WTC11 (cell line): ENCODE measurements around the gene MANBA. TPM values are rescaled to one million over a fixed set of nuclear protein-coding genes. Genes with fewer than 3 reads are reported as not detected.

ENCODE experiments used
- ATAC-seq: fragments of 200-7000 bp; cut with Tn5 transposase; 2 replicates; pipeline ENCODE4 v1.10.0; 2021; ENCODE audit warnings: mild to moderate bottlenecking, moderate library complexity
- CTCF ChIA-PET: fragments of 300-600 bp; sonication (Branson Sonifier 250); formaldehyde crosslinking; loops from one replicate; lab custom pipeline; 2021; ENCODE audit warnings: antibody characterized with exemption; lab: Charles Lee
- POLR2A ChIA-PET: fragments of 350-600 bp; sonication (Branson Sonifier 250); formaldehyde crosslinking; loops from one replicate; lab custom pipeline; 2021; ENCODE audit warnings: antibody characterized with exemption; lab: Charles Lee
- DNase-seq: peaks from one replicate; pipeline ENCODE4 v3.0.0; 2021; ENCODE audit warnings: low spot score
- H3K27ac Mint-ChIP-seq: 2 replicates; pipeline ENCODE4 v1.8.0; 2021; ENCODE audit warnings: mixed read lengths
- H3K27me3 Mint-ChIP-seq: 2 replicates; pipeline ENCODE4 v1.8.0; 2021; ENCODE audit warnings: low read depth, mild to moderate bottlenecking, moderate library complexity, mixed read lengths
- H3K36me3 Mint-ChIP-seq: 2 replicates; pipeline ENCODE4 v1.8.0; 2021; ENCODE audit warnings: mixed read lengths
- H3K4me1 Mint-ChIP-seq: 2 replicates; pipeline ENCODE4 v1.8.0; 2022; ENCODE audit warnings: mixed read lengths
- H3K4me3 Mint-ChIP-seq: 2 replicates; pipeline ENCODE4 v1.8.0; 2021; ENCODE audit warnings: mild to moderate bottlenecking, moderate library complexity, mixed read lengths
- H3K9me3 Mint-ChIP-seq: 2 replicates; pipeline ENCODE4 v1.8.0; 2021; ENCODE audit warnings: mixed read lengths
- AFF4 ChIP-seq: sonication (generic); formaldehyde crosslinking; IDR thresholded peaks from 2 replicates; pipeline ENCODE4 v1.8.1; 2023; ENCODE audit warnings: mild to moderate bottlenecking, missing genetic modification reagents, borderline replicate concordance
- ATF1 ChIP-seq: sonication (generic); formaldehyde crosslinking; IDR thresholded peaks from 2 replicates; pipeline ENCODE4 v1.8.1; 2023; ENCODE audit warnings: mild to moderate bottlenecking, moderate library complexity, missing genetic modification reagents
- ATF3 ChIP-seq: sonication (generic); formaldehyde crosslinking; conservative IDR thresholded peaks from 2 replicates; pipeline ENCODE4 v1.8.1; 2022; ENCODE audit warnings: mild to moderate bottlenecking, missing genetic modification reagents
- ELF4 ChIP-seq: sonication (generic); formaldehyde crosslinking; IDR thresholded peaks from 2 replicates; pipeline ENCODE4 v1.8.1; 2022; ENCODE audit warnings: low read depth, mild to moderate bottlenecking, moderate library complexity, missing genetic modification reagents
- EMX1 ChIP-seq: fragments of 250-450 bp; sonication (Bioruptor Pico); IDR thresholded peaks from 2 replicates; pipeline ENCODE4 v1.8.0; 2021; ENCODE audit warnings: mild to moderate bottlenecking
- ESRRA ChIP-seq: sonication (generic); formaldehyde crosslinking; IDR thresholded peaks from 2 replicates; pipeline ENCODE4 v1.8.1; 2022; ENCODE audit warnings: mild to moderate bottlenecking, missing genetic modification reagents, borderline replicate concordance
- GTF2I ChIP-seq: fragments of 250-450 bp; sonication (Bioruptor Pico); conservative IDR thresholded peaks from 2 replicates; pipeline ENCODE4 v1.4.0; 2021; ENCODE audit warnings: mild to moderate bottlenecking
- HMGA2 ChIP-seq: fragments of 250-450 bp; sonication (Bioruptor Pico); IDR thresholded peaks from 2 replicates; pipeline ENCODE4 v1.4.0; 2021; ENCODE audit warnings: mild to moderate bottlenecking, moderate library complexity
- HMGXB4 ChIP-seq: sonication (generic); formaldehyde crosslinking; IDR thresholded peaks from 2 replicates; pipeline ENCODE4 v1.8.1; 2023; ENCODE audit warnings: mild to moderate bottlenecking, moderate library complexity, missing genetic modification reagents
- JUN ChIP-seq: sonication (generic); formaldehyde crosslinking; IDR thresholded peaks from 2 replicates; pipeline ENCODE4 v1.8.0; 2023; ENCODE audit warnings: mild to moderate bottlenecking, missing genetic modification reagents
- MXD4 ChIP-seq: fragments of 250-450 bp; sonication (Bioruptor Pico); IDR thresholded peaks from 2 replicates; pipeline ENCODE4 v1.8.0; 2021; ENCODE audit warnings: mild to moderate bottlenecking, moderate library complexity, borderline replicate concordance
- NFE2L1 ChIP-seq: sonication (generic); formaldehyde crosslinking; IDR thresholded peaks from 2 replicates; pipeline ENCODE4 v1.8.1; 2023; ENCODE audit warnings: missing genetic modification reagents
- NR1H2 ChIP-seq: sonication (generic); formaldehyde crosslinking; IDR thresholded peaks from 2 replicates; pipeline ENCODE4 v1.9.0; 2021; ENCODE audit warnings: mild to moderate bottlenecking, moderate library complexity, missing genetic modification reagents
- PREB ChIP-seq: sonication (generic); formaldehyde crosslinking; IDR thresholded peaks from 2 replicates; pipeline ENCODE4 v1.8.1; 2022; ENCODE audit warnings: mild to moderate bottlenecking, missing genetic modification reagents, moderate library complexity, borderline replicate concordance
- PRRX2 ChIP-seq: fragments of 250-450 bp; sonication (Bioruptor Pico); IDR thresholded peaks from 2 replicates; pipeline ENCODE4 v1.8.0; 2021; ENCODE audit warnings: mild to moderate bottlenecking
- RELA ChIP-seq: sonication (generic); formaldehyde crosslinking; IDR thresholded peaks from 2 replicates; pipeline ENCODE4 v1.8.1; 2022; ENCODE audit warnings: missing genetic modification reagents, mild to moderate bottlenecking, borderline replicate concordance
- RORB ChIP-seq: fragments of 250-450 bp; sonication (Bioruptor Pico); IDR thresholded peaks from 2 replicates; pipeline ENCODE4 v1.9.0; 2021; ENCODE audit warnings: mild to moderate bottlenecking
- SMAD3 ChIP-seq: sonication (generic); formaldehyde crosslinking; IDR thresholded peaks from 2 replicates; pipeline ENCODE4 v1.8.0; 2022; ENCODE audit warnings: missing genetic modification reagents, mild to moderate bottlenecking, borderline replicate concordance
- STAT6 ChIP-seq: sonication (generic); formaldehyde crosslinking; conservative IDR thresholded peaks from 2 replicates; pipeline ENCODE4 v1.8.1; 2023; ENCODE audit warnings: mild to moderate bottlenecking, low read depth, missing genetic modification reagents, moderate library complexity
- TEAD1 ChIP-seq: sonication (generic); formaldehyde crosslinking; IDR thresholded peaks from 2 replicates; pipeline ENCODE4 v1.8.0; 2022; ENCODE audit warnings: mild to moderate bottlenecking, missing genetic modification reagents
- ZMAT4 ChIP-seq: fragments of 250-450 bp; sonication (Bioruptor Pico); IDR thresholded peaks from 2 replicates; pipeline ENCODE4 v1.9.0; 2021; ENCODE audit warnings: mild to moderate bottlenecking
- ZNF219 ChIP-seq: sonication (generic); formaldehyde crosslinking; IDR thresholded peaks from 2 replicates; pipeline ENCODE4 v1.8.0; 2023; ENCODE audit warnings: missing genetic modification reagents, mild to moderate bottlenecking, borderline replicate concordance
- ZNF232 ChIP-seq: sonication (generic); formaldehyde crosslinking; IDR thresholded peaks from 2 replicates; pipeline ENCODE4 v1.8.0; 2022; ENCODE audit warnings: mild to moderate bottlenecking, missing genetic modification reagents
- total RNA-seq: library from RNA; stranded (reverse); gene quantifications from 3 replicates; pipeline ENCODE4 v1.2.3, GENCODE V29; 2021

Gene MANBA
- total RNA-seq, 1 experiment from 2014 or later: 35.1 TPM

- TF ChIP-seq ZNF232 (CRISPR knock-in tag) (no peak), STAT6 (CRISPR knock-in tag) (no peak), GTF2I (CRISPR knock-in tag) (no peak), JUN (CRISPR knock-in tag) (no peak), HMGXB4 (CRISPR knock-in tag) (no peak), SMAD3 (CRISPR knock-in tag) (no peak), MXD4 (CRISPR knock-in tag) (no peak), RELA (CRISPR knock-in tag) (no peak), ELF4 (CRISPR knock-in tag) (no peak), AFF4 (no peak), NR1H2 (CRISPR knock-in tag) (no peak), EMX1 (CRISPR knock-in tag) (no peak), PRRX2 (no peak), HMGA2 (CRISPR knock-in tag) (no peak), NFE2L1 (CRISPR knock-in tag) (no peak), ATF1 (CRISPR knock-in tag) (no peak), ESRRA (CRISPR knock-in tag) (no peak)
- CTCF ChIA-PET: no interaction called here
- no peaks in the 10 kb centered on the region for H3K4me1 Mint-ChIP-seq
- ATAC-seq (no peak), DNase-seq (no peak)
- H3K27ac Mint-ChIP-seq: no peak overlapping the region
- POLR2A ChIA-PET: interaction anchor here (0.6 kb wide), 1 partner anchor 271 kb away, joined by 5 read pairs; no protein-coding TSS in a partner anchor
- H3K4me3 Mint-ChIP-seq: no peak overlapping the region
- no peaks in the 10 kb centered on the region for H3K9me3 Mint-ChIP-seq
- H3K36me3 Mint-ChIP-seq: peaks cover 10% of the 10 kb centered on the region; the same call in 1 of the 2 replicates
- H3K27me3 Mint-ChIP-seq: no peaks in the 10 kb centered on the region
Observed at GRCh38 chr4:102642631-102643298, 118.0 kb downstream of the MANBA start.

- Mint-ChIP-seq H3K36me3 (peaks cover 13% of the 10 kb centered on the region; the same call in 1 of the 2 replicates), H3K27ac (no peak overlapping the region), H3K4me3 (no peak overlapping the region), H3K4me1 (no peaks in the 10 kb centered on the region), H3K9me3 (no peaks in the 10 kb centered on the region), H3K27me3 (no peaks in the 10 kb centered on the region)
- CTCF ChIA-PET: no interaction called here
- POLR2A ChIA-PET: no interaction called here
- no peak for ATAC-seq
- no peak for DNase-seq
- no peak for TF ChIP-seq ATF3
- no peak for TF ChIP-seq ZMAT4 (CRISPR knock-in tag)
- no peak for TF ChIP-seq TEAD1 (CRISPR knock-in tag)
- no peak for TF ChIP-seq PREB (CRISPR knock-in tag)
- TF ChIP-seq ZNF219 (CRISPR knock-in tag): no peak
- TF ChIP-seq RORB: no peak
Observed at GRCh38 chr4:102641793-102642192, 119.0 kb downstream of the MANBA start.
